ENCODE data around the gene MYEOV. TPM values are rescaled to one million over a fixed set of nuclear protein-coding genes. Genes with fewer than 3 reads are reported as not detected.

MYEOV gene
- total and polyA plus RNA-seq, 4 donors, result 0.37 to 0.82 (median 0.64) TPM

DNA sequence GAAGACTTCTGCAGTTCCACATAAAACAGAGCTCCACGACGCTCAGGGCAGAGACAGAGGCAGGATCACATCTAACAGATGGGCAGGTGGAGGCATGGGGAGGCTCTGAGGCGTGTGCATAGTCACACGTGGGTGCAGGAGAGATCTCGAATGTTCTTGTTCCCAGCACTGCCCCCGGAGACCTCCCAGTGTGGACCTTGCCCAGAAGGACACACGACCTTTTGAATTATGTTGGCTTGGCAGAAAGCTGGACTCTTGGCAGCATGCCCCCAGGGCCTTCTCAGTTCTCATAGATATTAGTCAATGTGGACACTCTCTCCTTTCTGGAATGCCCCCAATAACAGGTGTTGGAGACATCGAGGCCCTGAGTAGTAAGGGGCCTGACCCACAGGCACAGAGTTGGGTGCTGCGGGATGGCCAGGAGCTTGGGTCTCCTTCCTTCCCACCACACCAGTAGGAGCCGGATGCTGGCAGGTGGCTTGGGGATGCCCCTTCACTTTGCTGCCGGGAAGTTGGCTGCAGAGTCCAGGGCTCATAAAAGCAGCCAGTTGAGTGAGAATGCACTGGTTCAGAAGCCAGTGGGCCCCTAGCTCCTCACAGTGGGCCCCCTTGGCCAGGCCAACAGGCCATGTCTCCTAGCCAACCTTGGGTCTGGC, 12.1 kb downstream of the MYEOV start:
- no peak for DNase-seq
- Histone ChIP-seq H3K4me3 (no peak overlapping the region), H3K4me1 (ENCODE audit: control insufficient read depth in 5 of 5, insufficient read depth in 5 of 5, low read length in 5 of 5) (peaks cover 4 to 43% (median 16%) of the 10 kb centered on the region in 5 donors), H3K27ac (ENCODE audit: low read depth in 1 of 2, low read length in 1 of 2) (no peak overlapping the region), H3K9ac (ENCODE audit: insufficient read depth in 1 of 2, low read length in 2 of 2) (no peak overlapping the region), H3K27me3 (ENCODE audit: control insufficient read depth in 3 of 3, insufficient read depth in 3 of 3, low read length in 2 of 3) (no peaks in the 10 kb centered on the region), H3K36me3 (ENCODE audit: control insufficient read depth in 4 of 4, insufficient read depth in 4 of 4, low read length in 4 of 4) (no peaks in the 10 kb centered on the region), H3K9me3 (ENCODE audit: control insufficient read depth in 4 of 4, insufficient read depth in 3 of 4, low read length in 3 of 4) (peaks cover 0 to 2% (median 0%) of the 10 kb centered on the region in 4 donors)
- TF ChIP-seq, protein P1, sequence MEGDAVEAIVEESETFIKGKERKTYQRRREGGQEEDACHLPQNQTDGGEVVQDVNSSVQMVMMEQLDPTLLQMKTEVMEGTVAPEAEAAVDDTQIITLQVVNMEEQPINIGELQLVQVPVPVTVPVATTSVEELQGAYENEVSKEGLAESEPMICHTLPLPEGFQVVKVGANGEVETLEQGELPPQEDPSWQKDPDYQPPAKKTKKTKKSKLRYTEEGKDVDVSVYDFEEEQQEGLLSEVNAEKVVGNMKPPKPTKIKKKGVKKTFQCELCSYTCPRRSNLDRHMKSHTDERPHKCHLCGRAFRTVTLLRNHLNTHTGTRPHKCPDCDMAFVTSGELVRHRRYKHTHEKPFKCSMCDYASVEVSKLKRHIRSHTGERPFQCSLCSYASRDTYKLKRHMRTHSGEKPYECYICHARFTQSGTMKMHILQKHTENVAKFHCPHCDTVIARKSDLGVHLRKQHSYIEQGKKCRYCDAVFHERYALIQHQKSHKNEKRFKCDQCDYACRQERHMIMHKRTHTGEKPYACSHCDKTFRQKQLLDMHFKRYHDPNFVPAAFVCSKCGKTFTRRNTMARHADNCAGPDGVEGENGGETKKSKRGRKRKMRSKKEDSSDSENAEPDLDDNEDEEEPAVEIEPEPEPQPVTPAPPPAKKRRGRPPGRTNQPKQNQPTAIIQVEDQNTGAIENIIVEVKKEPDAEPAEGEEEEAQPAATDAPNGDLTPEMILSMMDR (IDR thresholded peaks at IDR 0.05; ENCODE audit: control extremely low read depth, extremely low read depth), result no peak
- no peak for ATAC-seq (ENCODE audit: insufficient read depth, low FRiP score)
- WGBS, 2 donors, result 80 to 89% methylated on average over 11 of the region's 11 CpGs

DNA sequence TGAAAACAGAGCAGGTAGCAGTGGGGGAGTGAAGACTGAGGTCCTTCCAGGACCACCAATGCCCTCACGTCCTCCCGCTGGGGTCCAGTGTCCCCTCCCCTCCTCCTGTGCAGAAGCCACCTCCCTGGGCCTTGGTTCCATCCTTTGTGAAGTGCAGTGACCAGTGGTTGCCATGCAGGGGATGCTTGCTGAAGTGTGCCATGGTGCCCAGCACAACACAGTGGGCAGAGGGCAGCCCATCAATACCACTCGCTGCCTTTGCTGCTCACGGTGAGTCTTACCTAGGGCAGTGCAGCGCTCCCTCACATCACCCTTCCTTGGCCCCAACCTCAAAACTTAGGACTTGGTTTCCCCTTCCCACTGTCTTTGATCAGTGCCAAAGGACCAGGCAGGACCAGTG, 12.9 kb downstream of the MYEOV start:
- H3K4me1 ChIP-seq (ENCODE audit: control insufficient read depth in 5 of 5, insufficient read depth in 5 of 5, low read length in 5 of 5), result peaks cover 4 to 48% (median 22%) of the 10 kb centered on the region in 5 donors
- H3K4me3 ChIP-seq, result no peak overlapping the region
- no peaks in the 10 kb centered on the region for H3K9me3 ChIP-seq (ENCODE audit: control insufficient read depth in 4 of 4, insufficient read depth in 3 of 4, low read length in 3 of 4)
- H3K36me3 ChIP-seq (ENCODE audit: control insufficient read depth in 4 of 4, insufficient read depth in 4 of 4, low read length in 4 of 4), result no peaks in the 10 kb centered on the region
- no peak overlapping the region for H3K27ac ChIP-seq (ENCODE audit: low read depth in 1 of 2, low read length in 1 of 2)
- 94 to 98% methylated on average over 5 of the region's 5 CpGs for WGBS, 2 donors
- DNase-seq, result no peak
- ATAC-seq (ENCODE audit: insufficient read depth, low FRiP score), result no peak
- no peak overlapping the region for H3K9ac ChIP-seq (ENCODE audit: insufficient read depth in 1 of 2, low read length in 2 of 2)
- no peaks in the 10 kb centered on the region for H3K27me3 ChIP-seq (ENCODE audit: control insufficient read depth in 3 of 3, insufficient read depth in 3 of 3, low read length in 2 of 3)
- TF ChIP-seq, protein P1 (IDR thresholded peaks at IDR 0.05; ENCODE audit: control extremely low read depth, extremely low read depth), result no peak

DNA sequence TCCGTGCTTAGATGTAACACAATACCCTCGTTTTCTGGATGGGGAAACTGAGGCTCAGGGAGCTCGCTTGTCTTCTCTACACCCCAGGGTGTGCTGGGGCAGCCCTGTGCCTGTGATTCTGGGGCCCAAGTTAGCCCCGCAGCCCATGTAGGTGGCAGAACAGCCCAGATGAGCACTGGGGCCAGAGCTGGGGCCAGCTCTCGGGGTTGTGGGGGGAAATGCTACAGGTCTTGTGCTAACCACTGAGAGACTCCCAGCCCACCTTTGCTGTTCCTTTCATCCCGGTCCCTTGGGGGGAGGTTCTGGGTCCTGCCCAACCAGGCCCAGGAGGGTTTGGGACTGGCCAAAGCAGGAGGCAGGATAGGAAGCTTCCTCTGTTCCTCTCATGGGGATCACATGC, 13.5 kb downstream of the MYEOV start:
- no peak overlapping the region for H3K9ac ChIP-seq (ENCODE audit: insufficient read depth in 1 of 2, low read length in 2 of 2)
- H3K4me3 ChIP-seq, result no peak overlapping the region
- DNase-seq (peak in 1 of 3 donors; percentile 9), ATAC-seq (ENCODE audit: insufficient read depth, low FRiP score) (no peak)
- no peaks in the 10 kb centered on the region for H3K36me3 ChIP-seq (ENCODE audit: control insufficient read depth in 4 of 4, insufficient read depth in 4 of 4, low read length in 4 of 4)
- H3K27ac ChIP-seq (ENCODE audit: low read depth in 1 of 2, low read length in 1 of 2), result no peak overlapping the region
- peaks cover 0 to 54% (median 21%) of the 10 kb centered on the region in 5 donors for H3K4me1 ChIP-seq (ENCODE audit: control insufficient read depth in 5 of 5, insufficient read depth in 5 of 5, low read length in 5 of 5)
- H3K27me3 ChIP-seq (ENCODE audit: control insufficient read depth in 3 of 3, insufficient read depth in 3 of 3, low read length in 2 of 3), result no peaks in the 10 kb centered on the region
- 88 to 92% methylated on average over 6 of the region's 6 CpGs for WGBS, 2 donors
- H3K9me3 ChIP-seq (ENCODE audit: control insufficient read depth in 4 of 4, insufficient read depth in 3 of 4, low read length in 3 of 4), result no peaks in the 10 kb centered on the region
- TF ChIP-seq, protein P1 (IDR thresholded peaks at IDR 0.05; ENCODE audit: control extremely low read depth, extremely low read depth), result no peak

Measured in lung (tissue), 12 donors.